Heart left ventricle (tissue), 16 donors: Measurements from ENCODE around the gene DENND1B. TPM values are rescaled to one million over a fixed set of nuclear protein-coding genes. Genes with fewer than 3 reads are reported as not detected.
A peak's percentile ranks its signal among the peaks of the same experiment; 100 is the strongest.

Experiments used
- ATAC-seq, 4 donors: fragments of 200-7000 bp; cut with Tn5 transposase; one replicate each; pipeline ENCODE4 v1.9.1; 2020 to 2022; ENCODE audit warnings: moderate library complexity in 4 of 4, mild to moderate bottlenecking in 3 of 4, moderate number of reproducible peaks in 1 of 4
- DNase-seq, 5 donors: peaks; one replicate each; pipeline ENCODE4 v3.0.0-alpha.2; 2020
- H3K27ac ChIP-seq, 12 donors: fragments of 200-600 bp; sonication (generic) in 4 of 12; one replicate each; pipeline versions ENCODE4 v1.5.0 to v1.8.0; 2016 to 2022; ENCODE audit warnings: mild to moderate bottlenecking in 2 of 12
- H3K27me3 ChIP-seq, 9 donors: fragments of 200-600 bp; sonication (generic) in 2 of 9; one replicate each; pipeline versions ENCODE4 v1.5.1 to v1.8.0; 2016 to 2022; ENCODE audit warnings: mild to moderate bottlenecking in 3 of 9
- H3K36me3 ChIP-seq, 9 donors: fragments of 200-600 bp; sonication (generic) in 2 of 9; one replicate each; pipeline versions ENCODE4 v1.5.0 to v1.8.0; 2018 to 2022; ENCODE audit warnings: mild to moderate bottlenecking in 2 of 9
- H3K4me1 ChIP-seq, 12 donors: fragments of 200-600 bp; sonication (generic) in 4 of 12; one replicate each; pipeline versions ENCODE4 v1.5.0 to v1.8.0; 2016 to 2022; ENCODE audit warnings: mild to moderate bottlenecking in 3 of 12
- H3K4me3 ChIP-seq, 12 donors: fragments of 200-600 bp; sonication (generic) in 4 of 12; one replicate each; pipeline versions ENCODE4 v1.5.0 to v1.8.0; 2017 to 2022; ENCODE audit warnings: mild to moderate bottlenecking in 9 of 12, moderate library complexity in 4 of 12
- H3K9me3 ChIP-seq, 12 donors: fragments of 200-600 bp; sonication (generic) in 4 of 12; one replicate each; pipeline versions ENCODE4 v1.5.0 to v1.8.0; 2016 to 2022; ENCODE audit warnings: mild to moderate bottlenecking in 1 of 12
- POLR2A ChIP-seq, 2 donors: fragments of 450-650 bp; IDR thresholded peaks; one replicate each; pipeline ENCODE4 v1.6.1; 2017; ENCODE audit warnings: antibody characterized with exemption in 2 of 2, mild to moderate bottlenecking in 2 of 2, moderate library complexity in 2 of 2
- WGBS, 4 donors: extraction: QIAGEN DNeasy Blood & Tissue Kit in 2 of 4; methylation state at CpG; one replicate each; pipeline versions ENCODE4 v1.1.5 to v1.1.7; 2013 to 2018; 5-methylcytosine and 5-hydroxymethylcytosine counted together
- intact Hi-C, 10 donors: fragments of 100-400 bp; cut with DNase I; formaldehyde crosslinking; loops; one replicate each; pipeline versions ENCODE4 v1.11.1 to v1.14.2; 2022
- polyA plus RNA-seq, 2 donors: library from polyadenylated mRNA; stranded (reverse); fragments of 200-250 nt; gene quantifications; one replicate each; pipeline ENCODE4 v1.2.3, GENCODE V29; 2013
- total RNA-seq, 9 donors: library from RNA; depleted of rRNA in 2 of 9; stranded (reverse); fragments of >200 nt in 2 of 9; fragmentation: NEBNext Ultra II Directional in 3 of 9; extraction: Animal tissue kit (Norgen Biotek cat#: 25700) in 3 of 9; gene quantifications; one replicate each; pipeline versions ENCODE4 v1.1.0 to v1.2.4, GENCODE V29; 2016 to 2023
- TF ChIP-seq, protein P1 (sequence below), 12 donors: fragments of 200-600 bp; sonication (generic) in 4 of 12; IDR thresholded peaks; one replicate each; pipeline versions ENCODE4 v1.5.0 to v1.8.0; 2018 to 2022; ENCODE audit warnings: antibody characterized with exemption in 12 of 12, mild to moderate bottlenecking in 5 of 12
- donor health status: ischemic (EF 13 %, LVEDD 7.1; RV severe dilation, severe dysfunction).
- donor health status: healthy with polysubstance abuse.
- donor health status: DM: no; HTN: yes; CAD: no.
- donor health status: DM: no; HTN: no; CAD: no.
- donor health status: ischemic (EF 25% LVEDD 6.9; RV normal size, moderate dysfunction).
- donor health status: ischemic (EF 25% LVEDD 5.7; RV mildly dilated, moderate dysfunction).
- donor health status: healthy.
- donor health status: DM: yes; HTN: yes; CAD: no.
- donor health status: ischemic (EF 35%, LVEDD 5.7; RV mildly dilated, moderate dysfunction).
- donor health status: nonischemic (EF 11% LVEDD 7.7; RV severe dilation, severe dysfunction).
- donor health status: DM: yes; HTN: yes; CAD: no.
- donor health status: PGD.
- donor health status: ischemic (EF 29% LVEDD 5.4; RV normal size, mild dysfunction).
- donor health status: nonischemic (EF 23%, LVEDD 6.1; RV moderate dilation, normal function).

Gene DENND1B
- total and polyA plus RNA-seq, 11 donors, result 4.0 to 31.4 (median 21.0) TPM

DNA sequence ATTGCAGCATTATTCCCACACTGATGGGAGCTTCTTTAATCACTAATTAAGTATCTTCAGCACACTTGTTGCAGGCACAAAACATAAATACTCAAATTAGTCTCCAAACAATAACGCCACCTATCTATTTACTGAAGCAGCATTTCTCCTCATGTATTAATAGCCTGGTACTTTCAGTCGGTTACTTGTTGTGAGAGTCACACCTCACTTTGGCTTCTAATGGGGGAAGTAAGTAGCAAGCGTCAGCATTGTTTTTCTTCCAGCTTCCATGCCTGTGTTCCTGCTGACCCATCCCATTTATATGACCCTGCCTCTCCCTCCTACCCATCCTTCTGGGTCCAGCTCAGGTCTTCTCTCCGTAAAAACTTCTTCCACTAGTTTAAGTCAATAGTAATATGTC lies 31.9 kb upstream of the DENND1B start:
- WGBS, 4 donors, result 54 to 62% (median 57%) methylated on average over 4 of the region's 4 CpGs
- intact Hi-C loops, result no loop called here
- Histone ChIP-seq H3K27ac (no peak overlapping the region), H3K4me3 (no peak overlapping the region), H3K36me3 (no peaks in the 10 kb centered on the region), H3K27me3 (no peaks in the 10 kb centered on the region), H3K9me3 (no peaks in the 10 kb centered on the region), H3K4me1 (peaks cover 0 to 7% (median 0%) of the 10 kb centered on the region in 12 donors)
- DNase-seq (no peak), ATAC-seq (peak in 2 of 4 donors; percentile 16 to 47)
- TF ChIP-seq POLR2A (IDR thresholded peaks at IDR 0.05), result no peak
- TF ChIP-seq, protein P1, sequence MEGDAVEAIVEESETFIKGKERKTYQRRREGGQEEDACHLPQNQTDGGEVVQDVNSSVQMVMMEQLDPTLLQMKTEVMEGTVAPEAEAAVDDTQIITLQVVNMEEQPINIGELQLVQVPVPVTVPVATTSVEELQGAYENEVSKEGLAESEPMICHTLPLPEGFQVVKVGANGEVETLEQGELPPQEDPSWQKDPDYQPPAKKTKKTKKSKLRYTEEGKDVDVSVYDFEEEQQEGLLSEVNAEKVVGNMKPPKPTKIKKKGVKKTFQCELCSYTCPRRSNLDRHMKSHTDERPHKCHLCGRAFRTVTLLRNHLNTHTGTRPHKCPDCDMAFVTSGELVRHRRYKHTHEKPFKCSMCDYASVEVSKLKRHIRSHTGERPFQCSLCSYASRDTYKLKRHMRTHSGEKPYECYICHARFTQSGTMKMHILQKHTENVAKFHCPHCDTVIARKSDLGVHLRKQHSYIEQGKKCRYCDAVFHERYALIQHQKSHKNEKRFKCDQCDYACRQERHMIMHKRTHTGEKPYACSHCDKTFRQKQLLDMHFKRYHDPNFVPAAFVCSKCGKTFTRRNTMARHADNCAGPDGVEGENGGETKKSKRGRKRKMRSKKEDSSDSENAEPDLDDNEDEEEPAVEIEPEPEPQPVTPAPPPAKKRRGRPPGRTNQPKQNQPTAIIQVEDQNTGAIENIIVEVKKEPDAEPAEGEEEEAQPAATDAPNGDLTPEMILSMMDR (IDR thresholded peaks at IDR 0.05), result peak in 2 of 12 donors; percentile 4 to 9

DNA sequence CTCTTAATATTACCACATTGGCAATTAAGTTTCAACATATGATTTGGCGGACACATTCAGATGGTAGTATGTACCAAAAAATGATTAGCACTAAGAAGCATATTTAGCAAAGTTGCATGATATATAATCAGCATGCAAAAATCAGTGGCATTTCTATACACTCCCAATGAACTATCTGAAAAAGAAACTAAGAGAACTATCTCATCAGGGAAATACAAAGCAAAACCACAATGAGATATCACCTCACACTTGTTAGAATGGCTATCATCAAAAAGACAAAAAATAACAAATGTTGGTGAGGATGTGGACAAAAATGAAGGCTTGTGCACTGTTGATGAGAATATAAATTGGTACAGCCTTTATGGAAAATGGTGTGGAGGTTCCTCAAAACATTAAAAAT lies 31.4 kb upstream of the DENND1B start:
- H3K9me3 ChIP-seq, result no peaks in the 10 kb centered on the region
- intact Hi-C loops, result no loop called here
- WGBS, 4 donors, result 94 to 100% (median 98%) methylated on average over 1 of the region's 1 CpG
- DNase-seq (no peak), ATAC-seq (no peak)
- no peak overlapping the region for H3K27ac ChIP-seq
- H3K4me1 ChIP-seq, result peaks cover 0 to 7% (median 0%) of the 10 kb centered on the region in 12 donors
- H3K27me3 ChIP-seq, result no peaks in the 10 kb centered on the region
- no peaks in the 10 kb centered on the region for H3K36me3 ChIP-seq
- H3K4me3 ChIP-seq, result no peak overlapping the region
- TF ChIP-seq, protein P1 (IDR thresholded peaks at IDR 0.05), result no peak
- TF ChIP-seq POLR2A (IDR thresholded peaks at IDR 0.05), result no peak

DNA sequence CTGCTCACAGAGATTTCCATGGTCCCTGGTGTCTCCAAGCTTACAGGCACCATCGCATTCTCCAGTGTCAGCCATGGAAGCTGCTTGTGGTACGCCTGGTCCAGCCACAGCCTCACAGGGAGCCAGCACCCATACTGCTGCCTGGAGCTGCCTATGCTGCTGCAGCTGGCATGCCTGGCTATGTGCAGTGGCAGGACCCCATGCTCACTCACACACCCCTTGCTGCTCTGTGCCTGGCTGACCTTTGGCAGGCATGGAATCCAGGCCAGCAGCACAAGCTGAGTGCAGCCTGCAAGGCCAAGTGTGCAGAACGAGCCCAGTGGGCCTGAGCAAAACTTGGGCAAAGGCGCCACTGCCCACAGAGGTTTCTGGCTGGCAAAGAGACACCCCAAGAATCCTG lies 26.4 kb upstream of the DENND1B start:
- no peaks in the 10 kb centered on the region for H3K36me3 ChIP-seq
- DNase-seq, result no peak
- no peak for TF ChIP-seq POLR2A (IDR thresholded peaks at IDR 0.05)
- TF ChIP-seq, protein P1 (IDR thresholded peaks at IDR 0.05), result no peak
- intact Hi-C loops, result no loop called here
- H3K9me3 ChIP-seq, result peaks cover 0 to 22% (median 10%) of the 10 kb centered on the region in 12 donors
- H3K27me3 ChIP-seq, result no peaks in the 10 kb centered on the region
- WGBS, 4 donors, result 79 to 96% (median 91%) methylated on average over 2 to 4 of the region's 4 CpGs
- peak in 1 of 4 donors; percentile 24 for ATAC-seq
- no peak overlapping the region for H3K27ac ChIP-seq
- no peaks in the 10 kb centered on the region for H3K4me1 ChIP-seq
- no peak overlapping the region for H3K4me3 ChIP-seq

DNA sequence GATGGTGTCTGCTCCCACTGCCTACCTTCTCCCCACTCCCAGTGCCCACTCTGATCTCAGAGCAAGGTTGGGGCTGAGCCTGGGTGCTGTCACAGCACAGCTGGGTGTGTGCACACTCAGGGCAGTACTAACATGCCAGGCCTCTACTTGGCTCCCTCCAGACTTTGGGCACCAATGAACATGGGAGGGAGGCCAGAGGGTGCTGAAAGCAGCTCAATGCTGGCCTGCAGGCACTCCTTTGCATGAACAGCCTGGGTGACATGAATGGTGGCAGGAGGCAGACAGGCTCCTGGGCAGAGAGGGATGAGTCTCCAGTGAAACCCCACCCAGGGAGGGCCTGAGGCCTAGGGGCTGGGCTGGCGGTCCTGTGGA lies 25.8 kb upstream of the DENND1B start:
- Histone ChIP-seq H3K4me3 (no peak overlapping the region), H3K4me1 (no peaks in the 10 kb centered on the region), H3K36me3 (no peaks in the 10 kb centered on the region), H3K9me3 (peaks cover 0 to 27% (median 14%) of the 10 kb centered on the region in 12 donors), H3K27ac (no peak overlapping the region), H3K27me3 (no peaks in the 10 kb centered on the region)
- ATAC-seq (peak in 2 of 4 donors; percentile 56 to 83), DNase-seq (no peak)
- 72 to 86% (median 79%) methylated on average over 1 of the region's 1 CpG for WGBS, 4 donors
- intact Hi-C loops, result no loop called here
- no peak for TF ChIP-seq POLR2A (IDR thresholded peaks at IDR 0.05)
- TF ChIP-seq, protein P1 (IDR thresholded peaks at IDR 0.05), result no peak
